Stimulated activated CD8-positive, alpha-beta memory T cell treated with anti-CD3 and anti-CD28 coated beads, Interleukin-2, amount 100 ng/mL, for 48 hours (primary cell): Measurements from ENCODE around the gene TMEM175.
"Not testable (repeated sequence)": the region's sequence is repeated elsewhere in the genome, so short reads cannot be mapped to it uniquely, and the experiment has no call there.

Source experiments
- DNase-seq, 2 donors: peaks; one replicate each; pipeline ENCODE4 v3.0.0-alpha.2; 2020; ENCODE audit warnings: low read depth in 2 of 2

TMEM175 gene

GRCh38 chr4:915041-915474, 17.2 kb upstream of the TMEM175 start:
- no peak for DNase-seq

- no peak for DNase-seq
These were observed 16.7 kb upstream of the TMEM175 start for GRCh38 chr4:915595-915994.

- no peak for DNase-seq
These were observed 14.8 kb upstream of the TMEM175 start for GRCh38 chr4:917466-917865.

- DNase-seq: no peak
These were observed 14.3 kb upstream of the TMEM175 start for GRCh38 chr4:917992-918391.

GRCh38 chr4:918591-918990, 13.7 kb upstream of the TMEM175 start:
- DNase-seq: not testable (repeated sequence)

DNA sequence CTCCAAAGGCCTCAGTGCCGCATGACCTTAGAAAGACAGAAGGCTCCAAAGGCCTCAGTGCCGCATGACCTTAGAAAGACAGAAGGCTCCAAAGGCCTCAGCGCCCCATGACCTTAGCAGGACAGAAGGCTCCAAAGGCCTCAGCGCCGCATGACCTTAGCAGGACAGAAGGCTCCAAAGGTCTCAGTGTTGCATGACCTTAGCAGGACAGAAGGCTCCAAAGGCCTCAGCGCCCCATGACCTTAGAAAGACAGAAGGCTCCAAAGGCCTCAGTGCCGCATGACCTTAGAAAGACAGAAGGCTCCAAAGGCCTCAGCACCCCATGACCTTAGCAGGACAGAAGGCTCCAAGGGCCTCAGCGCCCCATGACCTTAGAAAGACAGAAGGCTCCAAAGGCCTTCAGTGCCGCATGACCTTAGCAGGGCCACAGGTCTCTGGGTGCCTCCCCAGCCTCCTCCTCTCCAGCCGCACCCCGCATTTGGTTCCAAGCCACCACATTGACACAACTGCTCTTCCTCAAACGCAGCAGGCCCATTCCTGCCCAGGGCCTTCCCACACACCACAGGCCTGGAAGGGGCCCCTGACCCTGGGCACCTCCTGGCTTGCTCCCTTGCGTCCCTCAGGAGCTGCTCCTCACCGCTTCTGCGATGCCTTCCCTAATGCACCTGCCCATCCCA, 13.1 kb upstream of the TMEM175 start:
- DNase-seq: not testable (repeated sequence)

GRCh38 chr4:921830-922331, 10.4 kb upstream of the TMEM175 start:
- DNase-seq: no peak

- peak in 1 of 2 donors; percentile 30 for DNase-seq
These were observed 7.9 kb upstream of the TMEM175 start for GRCh38 chr4:924107-925096.

- no peak for DNase-seq
These were observed 7.1 kb upstream of the TMEM175 start for GRCh38 chr4:925171-925570.

DNA sequence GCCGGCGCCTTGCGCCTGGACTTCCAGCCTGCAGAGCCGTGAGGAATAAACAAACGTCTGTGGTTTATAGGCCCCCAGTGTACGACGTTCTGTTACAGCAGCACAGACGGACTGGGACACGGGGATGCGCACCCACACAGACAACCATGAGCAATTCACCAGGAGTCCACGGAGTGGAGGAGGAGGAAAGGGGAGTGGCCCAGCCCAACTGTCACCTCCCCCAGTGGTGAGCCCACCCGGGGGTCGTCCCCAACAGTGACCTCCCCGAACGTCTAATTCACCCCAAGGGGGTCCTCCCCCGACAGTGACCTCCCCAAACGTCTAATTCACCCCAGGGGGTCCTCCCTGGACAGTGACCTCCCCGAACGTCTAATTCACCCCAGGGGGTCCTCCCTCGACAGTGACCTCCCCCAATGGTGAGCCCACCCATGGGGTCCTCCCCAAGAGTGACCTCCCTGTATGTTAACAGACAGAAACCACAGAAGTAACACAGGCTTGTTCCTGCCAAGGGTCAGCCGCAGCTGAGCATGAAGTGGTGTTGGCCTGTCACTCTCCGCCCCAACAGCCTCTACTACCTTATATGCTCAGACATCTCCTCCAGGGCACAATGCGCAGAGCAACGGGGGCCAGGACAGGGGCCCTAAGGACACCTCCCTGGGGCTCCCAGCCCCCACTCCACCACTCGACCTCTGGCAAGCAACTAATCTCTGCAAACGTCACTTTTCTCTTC, 6.3 kb upstream of the TMEM175 start:
- no peak for DNase-seq

DNA sequence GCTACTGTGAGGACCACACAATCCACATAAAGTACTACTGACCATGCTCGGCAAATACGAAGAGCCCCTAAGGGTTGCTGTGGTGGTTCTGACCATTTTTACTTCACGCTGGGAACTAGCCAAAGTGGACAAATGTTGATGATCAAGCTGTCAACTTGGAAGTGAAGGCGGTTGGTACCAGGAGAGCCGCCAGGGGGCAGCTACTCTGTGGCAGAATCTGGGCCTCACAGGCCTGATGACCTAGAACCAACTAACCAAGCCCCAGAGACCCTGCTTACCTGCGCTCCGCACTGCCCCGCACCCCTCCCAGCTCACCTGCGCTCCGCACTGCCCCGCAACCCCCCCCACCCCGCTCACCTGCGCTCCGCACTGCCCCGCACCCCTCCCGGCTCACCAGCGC, 5.7 kb upstream of the TMEM175 start:
- DNase-seq: no peak

DNA sequence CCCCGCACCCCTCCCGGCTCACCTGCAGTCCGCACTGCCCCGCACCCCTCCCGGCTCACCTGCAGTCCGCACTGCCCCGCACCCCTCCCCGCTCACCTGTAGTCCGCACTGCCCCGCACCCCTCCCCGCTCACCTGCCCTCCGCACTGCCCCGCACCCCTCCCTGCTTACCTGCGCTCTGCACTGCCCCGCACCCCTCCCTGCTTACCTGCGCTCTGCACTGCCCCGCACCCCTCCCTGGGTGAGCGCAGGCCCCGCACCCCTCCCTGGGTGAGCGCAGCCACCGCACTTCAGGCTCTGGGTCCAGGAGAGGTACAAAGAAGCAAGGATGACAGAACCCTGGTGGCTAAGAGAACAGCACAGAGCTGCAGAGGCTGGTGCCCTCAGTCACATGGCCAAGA, 4.7 kb upstream of the TMEM175 start:
- DNase-seq: not testable (repeated sequence)

- DNase-seq: no peak
These were observed 3.0 kb upstream of the TMEM175 start for GRCh38 chr4:929096-929765.

DNA sequence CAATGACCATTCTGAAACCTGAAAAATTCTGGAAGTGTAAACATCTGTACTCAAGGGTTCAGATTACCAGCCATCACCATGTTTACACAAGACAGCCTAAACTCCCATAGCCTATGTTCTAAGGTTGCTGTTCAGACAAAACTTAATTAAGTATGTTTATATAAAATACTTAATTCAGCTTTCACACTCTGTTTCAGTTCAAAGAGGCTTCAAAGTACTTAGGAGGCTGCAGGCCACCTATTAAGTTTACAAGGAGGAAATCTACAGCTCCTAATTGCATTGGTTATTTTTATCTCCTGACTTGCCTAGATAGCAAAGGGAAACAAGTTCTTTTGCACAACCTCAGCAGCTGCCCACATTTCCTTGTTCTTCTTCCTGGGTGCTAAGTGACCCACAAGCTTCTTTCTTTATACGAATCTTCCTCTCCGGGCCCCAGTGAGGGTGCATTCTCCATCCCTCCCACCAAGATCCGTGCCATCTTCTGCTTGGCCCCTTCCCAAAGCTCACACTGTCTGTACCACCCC, 2.2 kb upstream of the TMEM175 start:
- DNase-seq: no peak

DNA sequence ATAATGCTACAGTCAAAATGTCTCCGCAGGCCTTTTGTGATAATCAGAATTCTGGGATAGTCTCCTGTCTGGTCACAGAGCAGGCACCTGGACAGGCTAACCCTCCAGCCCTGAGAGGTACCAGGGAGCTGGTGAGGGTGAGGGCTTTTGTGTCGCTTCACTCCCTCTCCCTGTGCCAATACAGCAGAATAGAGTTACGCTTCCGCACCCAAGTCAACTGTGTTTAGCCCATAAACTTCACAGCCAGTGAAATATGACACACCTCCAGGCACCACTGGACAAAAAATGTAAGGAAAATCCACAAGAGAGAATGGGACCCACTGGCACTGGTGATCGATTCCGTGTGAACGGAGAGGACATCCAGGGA, 1.4 kb upstream of the TMEM175 start:
- DNase-seq: no peak

DNA sequence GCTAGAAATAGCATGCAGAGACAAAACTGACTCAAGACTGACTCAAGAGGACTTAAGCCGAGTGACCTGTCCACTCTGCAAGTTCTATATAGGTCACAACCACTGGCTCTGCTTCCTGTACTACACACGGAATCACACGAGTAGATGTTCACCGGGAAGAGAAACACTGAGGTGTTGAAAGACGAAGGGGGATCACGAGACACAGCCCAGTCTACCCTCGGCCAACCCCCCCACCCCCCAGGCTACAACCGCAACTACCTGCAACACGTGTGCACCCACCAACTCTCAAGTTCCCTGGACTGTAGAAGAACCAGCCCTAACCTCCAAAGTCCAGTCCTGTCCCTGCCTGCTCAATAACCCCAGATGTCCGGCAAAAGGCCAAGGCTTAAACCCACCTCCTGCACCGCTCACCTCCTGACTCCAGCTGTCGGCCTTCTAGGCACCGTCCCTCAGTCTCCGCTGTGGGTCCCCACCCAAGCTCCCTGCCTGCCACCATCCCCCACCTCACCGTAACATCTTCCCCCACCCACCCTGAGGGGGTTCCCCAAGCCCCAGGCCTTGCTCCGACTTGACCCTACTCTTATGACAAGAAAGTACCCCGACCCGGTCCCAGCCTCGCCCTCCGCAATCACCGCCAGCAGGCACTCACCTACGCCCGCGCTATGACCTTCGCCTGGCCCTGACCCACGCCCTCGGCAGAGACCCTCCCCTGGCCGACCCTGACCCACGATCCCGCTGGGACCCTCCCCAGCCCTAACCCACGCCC, 883 bp upstream of the TMEM175 start:
- no peak for DNase-seq

DNA sequence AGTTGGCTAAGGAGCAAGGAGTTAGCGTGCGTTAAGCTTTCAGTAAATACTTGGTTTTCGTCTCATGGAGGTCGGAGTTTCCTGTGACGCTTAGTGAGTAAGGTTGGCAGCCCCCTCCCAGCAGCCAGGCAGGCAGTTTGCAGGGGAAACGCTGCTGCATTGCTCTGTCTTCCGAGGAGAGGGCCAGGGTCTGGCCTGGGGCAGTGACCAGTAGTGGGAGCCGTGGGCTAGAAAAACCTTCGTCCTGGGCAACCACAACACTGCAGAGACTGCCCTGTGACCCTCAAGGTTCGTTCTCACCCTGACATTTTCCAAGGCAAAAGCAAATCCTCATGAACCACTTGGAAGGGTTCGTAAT, 432 bp downstream of the TMEM175 start:
- DNase-seq: no peak

DNA sequence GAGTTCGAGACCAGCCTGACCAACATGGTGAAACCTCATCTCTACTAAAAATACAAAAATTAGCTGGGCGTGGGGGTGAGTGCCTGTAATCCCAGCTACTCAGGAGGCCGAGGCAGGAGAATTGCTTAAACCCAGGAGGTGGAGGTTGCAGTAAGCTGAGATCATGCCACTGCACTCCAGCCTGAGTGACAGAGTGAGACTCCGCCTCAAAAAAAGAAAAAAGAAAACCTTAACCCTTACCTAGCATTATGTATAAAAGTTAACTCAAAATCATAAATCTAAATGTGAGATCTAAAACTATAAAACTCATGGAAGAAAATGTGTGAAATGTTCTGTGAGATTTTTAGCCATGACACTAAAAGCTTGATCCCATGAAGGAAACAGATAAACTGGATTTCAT, 7.2 kb downstream of the TMEM175 start:
- not testable (repeated sequence) for DNase-seq

DNA sequence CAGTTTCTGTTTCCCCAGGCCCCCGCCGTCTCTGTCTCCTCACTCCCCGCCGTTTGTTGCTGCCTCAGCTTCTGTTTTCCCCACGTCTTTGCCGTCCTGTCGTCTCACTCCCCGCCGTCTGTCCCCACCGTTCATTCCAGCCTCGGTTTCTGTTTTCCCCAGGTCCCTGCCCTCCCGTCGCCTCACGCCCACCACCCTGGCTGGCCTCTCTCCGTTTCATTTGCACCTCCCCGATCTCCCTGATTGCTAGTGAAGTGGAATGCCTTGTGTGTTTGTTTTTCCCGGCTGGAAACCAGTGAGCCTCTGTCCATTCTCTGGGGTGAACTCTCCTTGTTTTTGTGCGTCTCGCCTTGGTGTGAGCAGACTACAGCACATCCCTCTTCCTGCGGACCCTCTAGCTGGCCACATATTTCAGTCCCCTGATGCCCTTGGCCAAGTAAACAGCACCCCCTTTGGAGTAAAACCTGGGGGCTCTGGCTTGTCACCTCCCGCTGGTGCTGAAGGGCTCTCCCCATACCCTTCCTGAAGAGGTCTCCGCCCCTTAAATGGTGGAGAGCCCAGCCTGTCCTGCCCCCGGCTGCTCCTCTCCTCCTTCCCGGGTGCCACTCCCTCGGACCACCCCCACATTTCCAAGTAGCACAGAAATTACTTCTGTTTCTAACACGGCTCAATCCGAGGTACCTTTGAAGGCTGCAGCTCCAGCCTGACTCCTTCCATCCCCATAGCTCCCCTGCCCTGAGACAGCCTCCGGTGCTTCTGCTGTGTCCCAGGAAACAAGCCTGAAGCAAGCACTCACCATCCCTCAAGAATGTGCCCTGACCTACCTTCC, 13.2 kb downstream of the TMEM175 start:
- DNase-seq: no peak

- DNase-seq: no peak
These were observed 13.8 kb downstream of the TMEM175 start for GRCh38 chr4:946103-946450.
